Measurements from ENCODE around the gene TMEM229B. TPM values are rescaled to one million over a fixed set of nuclear protein-coding genes. Genes with fewer than 3 reads are reported as not detected.

The TMEM229B gene
- total RNA-seq, 1 donor from 2014 or later: 2.3 TPM

DNA sequence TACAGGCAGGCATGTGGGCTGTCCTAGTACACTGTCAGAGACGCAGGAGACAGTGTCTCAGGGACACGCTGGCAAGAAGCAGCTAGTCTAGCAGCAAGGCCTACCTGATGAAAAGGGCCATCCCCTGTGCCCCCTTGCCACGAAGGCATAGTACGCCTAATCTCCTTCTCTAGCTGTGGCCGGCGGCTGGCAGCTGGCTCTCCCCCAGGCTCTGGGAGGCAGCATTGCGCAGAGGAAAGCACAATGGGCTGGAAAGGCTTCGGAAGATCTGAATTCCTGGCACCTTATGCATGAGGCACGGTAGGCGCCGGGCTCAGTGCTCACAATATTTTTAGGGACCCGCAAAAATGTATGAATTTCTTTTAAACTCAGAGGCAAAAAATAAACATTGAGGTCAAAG, 28.6 kb upstream of the TMEM229B start:
- intact Hi-C loops (cut with DNase I): no loop called here
- DNase-seq: peak; percentile 60
- ATAC-seq (ENCODE audit: poor library complexity): peak; percentile 84

DNA sequence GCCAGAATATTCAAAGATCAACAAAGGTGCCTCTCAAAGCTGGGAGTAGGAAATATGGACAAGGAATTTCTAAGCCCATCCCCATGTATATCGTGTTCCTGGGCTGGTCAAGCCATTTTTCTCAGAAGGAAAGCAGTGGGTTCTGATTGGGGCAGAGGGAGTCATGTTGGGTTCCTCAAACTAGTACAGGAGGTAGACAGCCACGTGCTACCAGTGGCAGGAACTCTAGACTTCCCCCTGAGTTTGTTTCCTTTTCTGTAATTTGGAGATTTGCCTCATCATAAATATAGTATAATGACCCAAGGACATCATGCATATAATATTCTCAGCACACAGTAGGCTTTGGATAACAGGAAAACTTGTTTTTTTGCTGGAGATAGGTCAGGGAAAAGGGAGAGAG, 28.2 kb upstream of the TMEM229B start:
- ATAC-seq (ENCODE audit: poor library complexity): no peak
- DNase-seq: no peak
- intact Hi-C loops (cut with DNase I): no loop called here

DNA sequence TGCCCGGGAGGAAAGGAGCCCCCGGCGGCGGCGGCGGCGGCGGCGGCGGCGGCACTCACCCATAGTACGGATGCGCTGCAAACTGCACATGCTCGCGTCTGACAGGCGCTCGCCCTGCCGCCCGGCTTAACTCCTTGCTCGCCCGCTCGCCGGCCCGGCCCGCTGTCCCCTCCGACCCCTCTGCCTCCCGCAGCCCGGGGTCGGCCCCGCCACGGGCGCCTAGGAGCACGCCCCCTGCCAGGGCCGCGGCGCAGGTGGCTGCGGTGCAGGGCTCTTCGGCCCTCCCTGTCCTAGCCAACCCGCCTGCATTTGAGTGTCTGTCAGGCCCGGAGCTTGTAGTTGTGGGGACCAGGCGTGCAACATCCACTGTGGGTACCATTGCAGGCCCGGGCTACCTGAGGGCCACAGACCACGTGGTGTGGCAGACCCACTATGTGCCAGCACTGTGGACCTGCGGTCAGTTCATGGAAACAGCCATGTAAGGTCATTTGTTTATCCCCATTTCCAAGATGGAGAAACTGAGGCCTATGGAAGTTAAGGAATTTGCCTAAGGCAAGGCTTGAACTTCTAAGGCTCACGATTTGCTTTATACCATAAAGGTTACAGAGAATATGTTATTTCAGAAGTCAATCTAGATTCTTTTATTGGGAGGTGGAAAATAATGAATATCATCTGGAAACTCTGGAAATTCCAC, 27.0 kb upstream of the TMEM229B start:
- DNase-seq: peak; percentile 55
- intact Hi-C loops (cut with DNase I): no loop called here
- ATAC-seq (ENCODE audit: poor library complexity): peak; percentile 12

DNA sequence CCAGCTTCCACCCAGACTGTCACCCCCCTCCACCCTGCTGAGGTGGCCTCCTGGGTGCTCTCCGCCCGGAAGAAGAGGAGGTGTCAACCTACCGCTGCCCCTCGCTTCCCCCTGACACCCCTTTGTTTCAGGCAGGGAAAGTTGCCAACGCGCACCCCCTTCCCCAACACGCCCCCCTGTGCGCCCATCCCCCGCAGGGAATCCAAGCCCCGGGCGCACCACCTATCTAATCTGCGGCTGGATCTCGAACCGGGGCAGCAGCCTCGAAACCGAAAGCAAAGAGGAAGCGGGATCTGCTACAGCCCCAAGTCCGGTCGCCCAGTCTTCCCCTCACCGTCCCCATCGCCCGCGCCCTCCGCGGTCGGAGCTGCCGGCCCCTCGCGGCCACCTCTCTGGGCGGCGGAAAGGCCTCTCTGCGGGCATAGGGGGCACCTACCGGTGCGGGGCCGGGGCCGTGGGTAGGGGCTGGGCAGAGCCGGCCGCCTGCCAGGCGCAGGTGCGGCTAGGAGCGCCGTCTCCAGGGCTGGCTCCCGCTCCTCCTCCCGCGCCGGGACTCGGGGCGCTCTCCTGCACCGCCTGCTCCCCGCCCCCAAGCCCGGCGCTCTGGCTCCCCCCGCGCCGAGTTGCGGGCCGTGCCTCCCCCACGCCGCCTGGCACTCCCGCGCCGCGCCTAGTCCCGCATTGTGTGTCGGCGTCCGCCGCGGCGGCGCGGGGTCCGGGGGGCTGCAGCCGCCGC, 26.3 kb upstream of the TMEM229B start:
- intact Hi-C loops (cut with DNase I): no loop called here

DNA sequence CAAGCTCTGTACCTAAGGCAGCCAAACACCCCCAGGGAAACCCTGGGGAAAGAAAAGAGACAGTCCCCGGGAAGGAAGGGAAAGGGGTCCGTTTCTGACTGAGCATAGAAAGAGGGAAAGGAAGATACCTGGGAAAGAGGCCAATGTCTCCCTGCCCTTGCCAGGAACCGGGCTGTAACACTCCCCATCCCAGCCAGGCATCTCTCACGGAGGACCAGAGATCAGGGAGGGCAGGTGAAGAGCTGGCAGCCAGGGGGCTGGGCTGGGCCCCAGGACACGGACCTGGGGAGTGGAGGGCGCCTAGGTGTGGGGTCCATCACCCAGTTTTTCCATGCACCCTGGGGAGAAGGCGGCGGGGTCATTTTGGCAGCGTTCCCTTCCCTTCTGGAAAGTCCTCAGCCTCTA, 25.7 kb upstream of the TMEM229B start:
- ATAC-seq (ENCODE audit: poor library complexity) (peak; percentile 47), DNase-seq (no peak)
- intact Hi-C loops (cut with DNase I): no loop called here

More for the DNA sequence above, 26.3 kb upstream of the TMEM229B start:
- peak; percentile 59 for ATAC-seq (ENCODE audit: poor library complexity)
- DNase-seq: peak; percentile 52

DNA sequence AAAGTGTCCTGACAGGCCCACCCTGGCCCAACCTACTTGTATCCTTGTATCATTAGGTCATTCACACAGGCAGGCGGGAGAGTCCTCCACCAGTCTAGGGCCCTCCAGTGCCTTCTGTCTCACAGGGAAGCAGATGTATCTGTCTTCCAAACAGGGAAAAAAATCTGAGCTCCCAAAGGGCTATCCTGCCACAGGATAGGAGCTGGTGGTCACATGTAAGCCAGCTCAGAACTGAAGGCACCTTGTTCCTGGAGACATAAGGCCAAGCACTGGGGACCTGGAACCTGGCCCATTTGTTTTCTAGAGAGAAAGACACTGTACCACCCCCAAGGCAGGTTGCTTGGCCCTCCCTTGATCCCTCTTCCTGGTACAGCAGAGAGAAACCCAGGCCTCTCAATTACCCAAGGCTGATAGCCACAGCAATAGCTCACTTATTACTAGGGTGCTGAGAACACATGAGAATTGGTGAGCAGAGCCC, 25.1 kb upstream of the TMEM229B start:
- ATAC-seq (ENCODE audit: poor library complexity): no peak
- intact Hi-C loops (cut with DNase I): no loop called here
- no peak for DNase-seq

DNA sequence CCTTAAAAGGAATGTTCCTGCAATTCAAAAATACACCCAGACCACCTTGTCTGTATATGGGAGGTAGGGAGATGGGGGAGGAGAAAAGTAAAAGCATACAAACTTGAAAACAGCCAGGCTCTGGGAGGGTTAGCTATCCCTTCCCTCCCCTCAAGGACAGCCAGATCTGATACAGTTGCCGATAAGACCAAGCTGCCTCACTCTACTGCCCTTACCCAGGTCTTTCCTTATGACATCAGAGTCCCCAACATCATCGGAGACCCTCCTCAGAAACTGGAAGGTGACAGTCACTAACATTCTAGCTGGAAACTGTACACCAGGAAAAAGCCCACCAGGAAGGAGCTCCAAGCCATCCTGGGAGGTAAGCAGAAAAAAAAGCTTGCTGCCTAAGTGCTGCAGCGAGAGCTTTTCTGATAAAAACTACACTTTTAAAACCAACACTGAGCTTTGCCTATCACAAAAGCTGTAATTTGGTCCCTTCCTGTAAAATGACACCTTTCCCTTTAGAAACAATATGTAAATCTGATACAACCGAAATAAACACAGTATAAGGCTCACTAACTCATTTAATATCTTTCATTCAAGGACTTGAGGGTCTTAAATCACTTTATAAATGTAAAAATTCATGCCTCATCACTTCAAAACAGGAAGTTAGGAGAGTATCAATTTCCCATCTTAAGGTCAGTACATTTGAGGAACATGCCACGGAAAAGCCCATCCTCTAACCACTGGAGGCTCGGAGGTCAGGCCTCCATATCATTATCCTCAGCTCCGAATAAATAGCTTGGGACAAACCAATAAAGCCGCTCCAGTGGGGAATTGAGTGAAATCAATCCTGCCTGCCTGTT, 24.2 kb upstream of the TMEM229B start:
- ATAC-seq (ENCODE audit: poor library complexity) (no peak), DNase-seq (no peak)
- intact Hi-C loops (cut with DNase I): no loop called here

DNA sequence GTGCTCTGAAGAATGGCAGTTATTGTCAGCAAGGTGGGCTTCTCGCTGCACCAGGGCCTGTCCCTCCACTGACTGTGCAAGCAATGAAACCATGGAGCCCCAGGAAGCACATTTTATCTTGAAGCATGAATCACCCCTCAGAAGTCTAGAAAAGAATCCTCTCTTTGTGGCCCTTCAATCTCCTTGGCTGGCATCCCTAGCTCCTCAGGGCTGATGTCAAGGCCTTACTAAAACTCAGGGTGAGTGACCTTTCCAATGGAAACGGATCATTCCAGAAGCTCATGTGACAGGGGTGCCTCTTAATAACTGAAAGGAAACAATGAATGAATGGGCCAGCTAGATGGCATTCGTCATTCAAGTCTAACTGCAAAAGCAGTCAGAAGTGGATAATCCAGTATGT, 22.3 kb upstream of the TMEM229B start:
- DNase-seq: no peak
- intact Hi-C loops (cut with DNase I): no loop called here
- ATAC-seq (ENCODE audit: poor library complexity): no peak

DNA sequence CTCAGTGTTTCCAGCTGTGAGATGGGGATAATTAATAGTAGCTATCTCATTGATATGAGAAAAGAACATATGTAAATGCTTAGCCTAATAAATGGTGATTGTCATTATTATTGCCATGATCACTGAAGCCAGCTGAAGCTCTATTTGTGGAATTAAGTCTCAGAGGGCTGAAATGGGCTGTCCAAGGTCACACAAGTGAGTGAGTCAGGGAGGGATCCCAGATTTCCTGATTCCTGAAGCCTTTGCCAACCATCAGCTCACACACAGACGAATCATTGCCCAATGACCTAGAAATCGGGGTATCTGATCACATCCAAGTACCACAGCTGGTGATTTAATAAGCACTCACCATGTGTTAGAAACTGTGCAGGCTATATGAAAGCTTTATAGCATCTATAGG, 21.6 kb upstream of the TMEM229B start:
- no peak for DNase-seq
- intact Hi-C loops (cut with DNase I): no loop called here

DNA sequence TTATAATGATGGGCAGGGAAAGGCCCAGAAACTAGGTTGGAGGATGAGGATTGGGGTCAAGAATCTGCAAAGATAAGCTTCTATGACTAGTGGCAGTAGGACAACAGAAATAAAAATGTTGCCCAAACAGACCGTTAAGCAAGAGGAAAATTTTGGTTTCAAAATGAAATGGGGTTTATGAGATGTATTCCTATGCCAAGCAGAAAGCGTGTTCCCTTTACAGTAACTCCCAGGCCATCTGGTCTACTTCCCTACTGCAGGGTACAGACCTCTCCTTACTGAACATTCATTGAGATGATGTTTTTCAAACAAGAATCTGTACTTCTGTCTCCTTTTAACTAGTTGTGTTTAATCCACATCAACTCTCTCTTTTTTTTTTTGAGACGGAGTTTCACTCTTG, 20.4 kb upstream of the TMEM229B start:
- intact Hi-C loops (cut with DNase I): no loop called here
- DNase-seq (no peak), ATAC-seq (ENCODE audit: poor library complexity) (no peak)

More for the DNA sequence above, 21.6 kb upstream of the TMEM229B start:
- no peak for ATAC-seq (ENCODE audit: poor library complexity)

DNA sequence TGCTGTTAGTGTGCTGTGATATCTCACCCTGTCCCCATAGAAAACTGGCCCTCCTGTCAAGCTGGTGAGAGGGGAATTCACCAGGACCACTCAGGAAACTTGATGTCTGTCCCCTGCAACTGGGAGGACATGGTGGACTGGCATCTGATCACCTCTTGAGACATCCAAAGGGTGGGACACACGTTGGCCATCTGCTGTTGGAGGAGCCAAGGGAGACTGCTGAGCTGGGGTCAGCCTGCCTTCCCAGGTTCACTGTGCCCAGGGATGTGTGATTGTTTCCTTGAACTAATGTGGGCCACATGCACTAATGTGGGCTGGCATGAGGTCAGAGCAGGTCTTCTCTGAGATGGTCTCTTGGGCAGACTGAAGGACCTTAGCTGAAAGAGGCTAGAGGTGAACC, 16.7 kb upstream of the TMEM229B start:
- intact Hi-C loops (cut with DNase I): no loop called here
- ATAC-seq (ENCODE audit: poor library complexity): no peak
- DNase-seq: no peak

DNA sequence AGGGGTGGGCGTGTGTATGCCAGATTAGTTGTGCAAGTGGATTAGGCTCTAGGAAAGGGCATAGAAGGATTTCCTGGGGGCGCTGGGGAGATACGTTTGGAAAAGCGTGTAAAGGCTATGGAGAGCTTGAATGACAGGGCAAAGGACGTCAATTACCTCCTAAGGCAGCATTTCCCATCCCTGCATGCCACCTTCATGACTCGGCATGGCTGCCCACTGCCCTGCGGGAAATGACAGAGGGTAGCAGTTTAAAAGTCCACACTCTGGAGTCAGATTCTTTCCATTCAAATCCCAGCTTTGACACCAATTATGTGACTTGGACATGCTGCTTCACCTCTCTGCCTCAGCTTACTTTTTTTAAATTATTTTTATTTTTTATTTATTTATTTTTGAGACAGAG, 14.8 kb upstream of the TMEM229B start:
- intact Hi-C loops (cut with DNase I): no loop called here
- DNase-seq: no peak
- ATAC-seq (ENCODE audit: poor library complexity): no peak

DNA sequence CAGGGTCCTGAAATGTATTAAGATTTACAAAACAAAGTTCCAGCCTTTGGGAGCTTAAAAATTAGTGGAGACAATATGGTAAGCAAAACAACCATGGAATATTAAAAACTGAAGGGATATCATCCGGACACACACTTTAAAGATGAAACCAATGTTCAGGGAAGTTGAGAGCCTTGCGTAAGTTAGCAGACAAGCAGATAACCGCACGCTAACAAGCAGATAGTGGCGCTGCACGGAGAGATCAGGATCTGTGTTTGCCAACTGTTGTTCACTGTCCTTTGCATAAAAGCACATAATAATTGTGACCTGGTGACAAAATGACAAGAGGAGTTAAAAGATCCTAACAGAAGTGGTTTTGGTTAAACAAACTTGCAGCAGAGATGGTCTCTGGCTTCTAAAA, 14.3 kb upstream of the TMEM229B start:
- DNase-seq: no peak
- no peak for ATAC-seq (ENCODE audit: poor library complexity)
- intact Hi-C loops (cut with DNase I): no loop called here

DNA sequence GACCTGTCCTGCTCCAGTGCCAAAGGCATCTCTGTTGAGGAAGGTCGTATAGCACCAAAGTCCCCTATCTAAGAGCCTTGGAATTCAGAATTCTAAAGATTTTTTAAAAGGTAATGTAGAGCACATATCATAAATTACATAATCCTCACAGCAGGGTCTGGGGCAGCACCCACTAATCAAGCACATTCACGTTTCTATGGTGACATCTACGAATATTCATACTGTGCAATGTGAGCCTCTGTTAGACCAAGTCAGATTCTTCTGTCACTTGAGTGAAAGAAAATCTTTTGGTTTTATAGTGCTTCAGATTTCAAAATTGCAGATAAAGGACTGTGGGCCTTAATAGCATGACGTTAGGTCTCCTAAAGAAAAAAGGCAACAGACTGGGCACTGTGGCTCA, 13.1 kb upstream of the TMEM229B start:
- intact Hi-C loops (cut with DNase I): no loop called here
- ATAC-seq (ENCODE audit: poor library complexity): no peak
- DNase-seq: no peak

DNA sequence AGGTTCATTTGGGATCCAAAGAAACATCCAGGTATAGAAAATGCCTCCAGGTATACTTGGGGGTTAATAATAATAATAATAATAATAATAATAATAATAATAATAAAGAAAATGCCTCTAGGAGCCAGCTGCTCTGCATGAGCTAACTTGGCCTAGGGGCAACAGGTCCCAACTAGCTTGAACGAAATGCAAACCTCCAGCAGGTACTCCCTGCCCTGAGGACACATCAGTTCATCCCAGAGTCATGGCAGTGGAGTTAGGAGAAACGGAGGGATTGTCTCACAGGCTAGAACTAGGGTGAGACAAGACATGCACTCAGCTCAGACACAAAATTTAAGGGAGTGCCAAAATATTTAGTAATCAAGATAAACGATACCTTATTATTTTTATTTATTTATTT, 12.5 kb upstream of the TMEM229B start:
- ATAC-seq (ENCODE audit: poor library complexity): no peak
- intact Hi-C loops (cut with DNase I): no loop called here
- no peak for DNase-seq

DNA sequence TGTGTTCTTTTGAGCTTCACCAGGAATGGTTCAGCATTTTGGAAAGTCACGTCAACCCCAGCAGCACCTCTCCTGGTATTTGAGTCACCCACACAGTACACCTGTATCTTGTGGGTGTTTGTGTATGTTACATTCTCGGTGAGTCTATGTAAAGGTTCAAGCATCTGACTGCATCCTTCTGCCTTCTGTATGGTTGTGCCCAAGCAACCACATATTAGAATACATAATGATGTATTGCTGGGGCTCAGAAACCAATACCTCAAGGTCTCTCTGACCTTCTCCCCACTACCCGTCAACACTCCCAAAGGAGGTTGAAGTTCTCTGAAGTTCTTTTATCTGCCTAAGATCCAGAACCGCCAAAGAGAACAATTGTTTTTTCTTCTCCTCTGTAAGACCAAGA, 9.2 kb upstream of the TMEM229B start:
- intact Hi-C loops (cut with DNase I): no loop called here
- DNase-seq (no peak), ATAC-seq (ENCODE audit: poor library complexity) (no peak)

DNA sequence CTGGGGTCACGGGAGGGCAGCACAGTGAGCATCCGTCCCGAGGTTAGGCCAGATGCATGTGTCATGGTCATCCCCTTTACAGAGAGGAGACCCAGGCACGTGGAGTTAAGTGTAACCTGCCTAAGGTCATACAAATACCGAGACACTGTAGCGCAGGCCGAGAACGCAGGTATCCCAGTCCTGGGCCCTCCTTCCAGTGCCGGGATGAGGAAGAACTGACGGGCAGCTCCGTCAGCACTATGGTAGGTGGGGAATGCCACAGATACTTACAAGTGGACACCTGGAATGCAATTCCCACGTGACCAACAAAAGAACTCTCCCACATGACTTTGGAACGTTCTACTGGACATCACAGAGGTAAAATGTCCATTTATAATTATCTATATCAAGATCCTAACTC, 8.7 kb upstream of the TMEM229B start:
- no peak for DNase-seq
- no peak for ATAC-seq (ENCODE audit: poor library complexity)
- intact Hi-C loops (cut with DNase I): no loop called here

DNA sequence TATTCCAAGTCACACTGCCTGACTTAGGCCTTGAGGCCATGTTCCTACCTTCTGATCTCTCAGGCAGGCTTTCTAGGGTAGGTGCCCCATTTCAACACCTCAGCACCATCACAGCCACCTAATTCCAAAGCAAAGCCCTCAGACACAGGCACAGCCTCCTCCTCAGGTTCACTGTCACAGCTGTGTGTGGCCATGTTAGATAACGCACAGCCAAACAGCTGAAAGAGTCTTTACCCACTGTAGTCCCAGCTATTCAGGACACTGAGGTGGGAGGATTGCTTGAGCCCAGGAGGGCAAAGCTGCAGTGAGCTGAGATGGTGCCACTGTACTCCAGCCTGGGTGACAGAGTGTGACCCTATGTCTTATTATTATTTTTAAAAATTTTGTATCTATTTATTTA, 7.3 kb upstream of the TMEM229B start:
- no peak for DNase-seq
- no peak for ATAC-seq (ENCODE audit: poor library complexity)
- intact Hi-C loops (cut with DNase I): no loop called here

DNA sequence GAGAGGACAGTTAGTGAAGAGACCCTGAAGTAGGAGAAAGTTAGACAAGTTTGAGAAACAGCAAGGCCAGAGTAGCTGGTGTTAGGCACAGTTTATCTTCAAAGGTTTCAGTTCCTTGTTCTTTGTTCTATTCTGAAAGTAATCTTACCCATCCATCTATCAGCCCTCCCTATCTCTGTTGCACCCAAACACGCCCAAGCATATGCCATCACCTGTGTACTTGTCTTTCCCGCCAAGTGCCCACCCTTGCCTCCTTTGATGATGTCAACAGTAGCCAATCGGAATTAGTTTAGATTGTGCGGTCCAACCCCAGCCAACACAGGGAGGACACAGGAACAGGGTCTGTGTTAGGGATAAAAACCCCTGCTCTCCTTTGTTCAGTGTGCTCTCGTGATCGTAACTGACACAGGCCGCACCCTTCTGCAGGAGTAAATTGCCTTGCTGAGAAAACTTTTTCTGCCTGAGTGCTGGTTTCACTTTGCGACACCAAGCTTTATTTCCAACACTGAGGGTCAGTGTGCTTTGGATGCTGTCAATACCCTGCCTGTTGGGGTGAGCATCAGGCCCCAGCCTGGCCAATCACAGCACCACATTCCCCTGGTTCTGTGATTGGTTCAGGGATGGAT, 4.7 kb upstream of the TMEM229B start:
- intact Hi-C loops (cut with DNase I): no loop called here
- ATAC-seq (ENCODE audit: poor library complexity): no peak
- no peak for DNase-seq

Data from Right ventricle myocardium superior (tissue), 1 donor.